AG10803 (cell line): ENCODE data around the gene LHFPL2.
"Not testable (repeated sequence)": the region's sequence is repeated elsewhere in the genome, so short reads cannot be mapped to it uniquely, and the experiment has no call there.

ENCODE experiments used
- DNase-seq: peaks from one replicate; pipeline ENCODE4 v3.0.0; 2010; ENCODE audit warnings: low read depth
- H3K4me3 ChIP-seq: 2 replicates; pipeline ENCODE4 v1.5.1; 2011; ENCODE audit warnings: mild to moderate bottlenecking, low read length, control low read depth
- TF ChIP-seq, protein P1 (sequence below): conservative IDR thresholded peaks from 2 replicates; pipeline ENCODE4 v1.5.1; 2011; ENCODE audit warnings: mild to moderate bottlenecking, low read length, control low read depth, inconsistent platforms

Gene LHFPL2

DNA sequence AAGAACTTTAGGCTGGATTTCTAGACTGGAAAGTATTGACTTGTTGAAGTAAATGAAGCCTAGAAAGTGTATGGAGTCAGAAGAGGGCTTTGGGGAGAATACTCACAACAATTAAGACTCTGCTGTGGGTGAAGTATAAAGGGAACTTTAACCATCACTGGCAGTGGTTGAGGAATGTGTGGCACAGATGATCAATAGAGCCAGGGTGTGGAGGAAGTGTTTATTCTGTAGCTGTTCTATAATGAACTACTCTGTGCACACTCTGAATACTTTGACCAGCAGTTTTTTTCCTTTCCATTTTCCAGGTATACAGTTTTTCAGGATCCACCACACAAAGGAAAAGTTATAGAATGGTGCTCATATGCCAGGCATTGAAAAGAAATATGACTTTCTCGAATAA, 181.4 kb downstream of the LHFPL2 start:
- no peak for DNase-seq
- TF ChIP-seq, protein P1, sequence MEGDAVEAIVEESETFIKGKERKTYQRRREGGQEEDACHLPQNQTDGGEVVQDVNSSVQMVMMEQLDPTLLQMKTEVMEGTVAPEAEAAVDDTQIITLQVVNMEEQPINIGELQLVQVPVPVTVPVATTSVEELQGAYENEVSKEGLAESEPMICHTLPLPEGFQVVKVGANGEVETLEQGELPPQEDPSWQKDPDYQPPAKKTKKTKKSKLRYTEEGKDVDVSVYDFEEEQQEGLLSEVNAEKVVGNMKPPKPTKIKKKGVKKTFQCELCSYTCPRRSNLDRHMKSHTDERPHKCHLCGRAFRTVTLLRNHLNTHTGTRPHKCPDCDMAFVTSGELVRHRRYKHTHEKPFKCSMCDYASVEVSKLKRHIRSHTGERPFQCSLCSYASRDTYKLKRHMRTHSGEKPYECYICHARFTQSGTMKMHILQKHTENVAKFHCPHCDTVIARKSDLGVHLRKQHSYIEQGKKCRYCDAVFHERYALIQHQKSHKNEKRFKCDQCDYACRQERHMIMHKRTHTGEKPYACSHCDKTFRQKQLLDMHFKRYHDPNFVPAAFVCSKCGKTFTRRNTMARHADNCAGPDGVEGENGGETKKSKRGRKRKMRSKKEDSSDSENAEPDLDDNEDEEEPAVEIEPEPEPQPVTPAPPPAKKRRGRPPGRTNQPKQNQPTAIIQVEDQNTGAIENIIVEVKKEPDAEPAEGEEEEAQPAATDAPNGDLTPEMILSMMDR: 0 out of 2 replicates have a peak, but pooled peaks have one; percentile 5
- no peak overlapping the region for H3K4me3 ChIP-seq

- no peak overlapping the region for H3K4me3 ChIP-seq
- TF ChIP-seq, protein P1: no peak
- no peak for DNase-seq
These were observed 189.7 kb downstream of the LHFPL2 start for GRCh38 chr5:78458843-78459242.

DNA sequence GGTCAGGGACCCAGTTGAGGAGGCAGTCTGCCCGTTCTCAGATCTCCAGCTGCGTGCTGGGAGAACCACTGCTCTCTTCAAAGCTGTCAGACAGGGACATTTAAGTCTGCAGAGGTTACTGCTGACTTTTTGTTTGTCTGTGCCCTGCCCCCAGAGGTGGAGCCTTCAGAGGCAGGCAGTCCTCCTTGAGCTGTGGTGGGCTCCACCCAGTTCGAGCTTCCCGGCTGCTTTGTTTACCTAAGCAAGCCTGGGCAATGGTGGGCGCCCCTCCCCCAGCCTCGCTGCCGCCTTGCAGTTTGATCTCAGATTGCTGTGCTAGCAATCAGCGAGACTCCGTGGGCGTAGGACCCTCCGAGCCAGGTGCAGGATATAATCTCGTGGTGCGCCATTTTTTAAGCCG, 191.1 kb downstream of the LHFPL2 start:
- H3K4me3 ChIP-seq, DNase-seq: not testable (repeated sequence)

GRCh38 chr5:78449103-78449502, 199.5 kb downstream of the LHFPL2 start:
- TF ChIP-seq, protein P1: no peak
- DNase-seq: no peak
- H3K4me3 ChIP-seq: no peak overlapping the region

DNA sequence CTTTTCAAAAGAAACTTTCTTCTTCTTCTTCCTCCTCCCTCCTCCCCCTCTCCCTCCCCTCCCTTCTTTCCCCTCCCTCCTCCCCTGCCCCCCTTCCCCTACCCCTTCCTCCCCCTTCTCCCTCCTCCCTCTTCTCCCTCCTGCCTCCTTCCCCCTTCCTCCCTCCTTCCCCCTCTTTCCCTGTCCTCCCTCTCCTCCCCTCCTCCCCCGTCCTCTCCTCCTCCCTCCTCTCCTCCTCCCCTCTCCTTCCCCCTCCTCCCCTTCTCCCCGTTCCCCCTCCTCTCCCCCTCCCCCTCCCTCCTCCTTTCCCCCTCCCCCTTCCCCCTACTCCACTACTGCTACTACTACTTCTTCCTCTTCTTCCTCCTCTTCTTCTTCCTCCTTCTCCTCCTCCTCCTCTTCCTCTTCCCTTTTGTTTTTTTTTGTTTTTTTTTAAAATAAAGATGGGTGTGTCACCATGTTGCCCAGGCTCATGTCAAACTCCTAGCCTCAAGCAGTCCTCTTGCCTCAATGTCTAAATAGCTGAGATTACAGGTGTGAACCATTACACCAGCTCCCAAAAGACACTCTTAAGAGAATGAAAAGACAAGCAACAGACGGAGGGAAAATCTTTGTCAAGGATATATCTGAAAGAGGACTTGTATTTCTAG, 200.7 kb downstream of the LHFPL2 start:
- TF ChIP-seq, protein P1: no peak
- no peak overlapping the region for H3K4me3 ChIP-seq
- DNase-seq: no peak
